NCI-H510A treated with DMSO at 0.1 percent for 48 hours (cell line): ENCODE data around the gene ADGRB2.

Experiments used
- DNase-seq: peaks from one replicate; lab custom pipeline; 2025; lab: John Stamatoyannopoulos, UW

Gene ADGRB2

DNA sequence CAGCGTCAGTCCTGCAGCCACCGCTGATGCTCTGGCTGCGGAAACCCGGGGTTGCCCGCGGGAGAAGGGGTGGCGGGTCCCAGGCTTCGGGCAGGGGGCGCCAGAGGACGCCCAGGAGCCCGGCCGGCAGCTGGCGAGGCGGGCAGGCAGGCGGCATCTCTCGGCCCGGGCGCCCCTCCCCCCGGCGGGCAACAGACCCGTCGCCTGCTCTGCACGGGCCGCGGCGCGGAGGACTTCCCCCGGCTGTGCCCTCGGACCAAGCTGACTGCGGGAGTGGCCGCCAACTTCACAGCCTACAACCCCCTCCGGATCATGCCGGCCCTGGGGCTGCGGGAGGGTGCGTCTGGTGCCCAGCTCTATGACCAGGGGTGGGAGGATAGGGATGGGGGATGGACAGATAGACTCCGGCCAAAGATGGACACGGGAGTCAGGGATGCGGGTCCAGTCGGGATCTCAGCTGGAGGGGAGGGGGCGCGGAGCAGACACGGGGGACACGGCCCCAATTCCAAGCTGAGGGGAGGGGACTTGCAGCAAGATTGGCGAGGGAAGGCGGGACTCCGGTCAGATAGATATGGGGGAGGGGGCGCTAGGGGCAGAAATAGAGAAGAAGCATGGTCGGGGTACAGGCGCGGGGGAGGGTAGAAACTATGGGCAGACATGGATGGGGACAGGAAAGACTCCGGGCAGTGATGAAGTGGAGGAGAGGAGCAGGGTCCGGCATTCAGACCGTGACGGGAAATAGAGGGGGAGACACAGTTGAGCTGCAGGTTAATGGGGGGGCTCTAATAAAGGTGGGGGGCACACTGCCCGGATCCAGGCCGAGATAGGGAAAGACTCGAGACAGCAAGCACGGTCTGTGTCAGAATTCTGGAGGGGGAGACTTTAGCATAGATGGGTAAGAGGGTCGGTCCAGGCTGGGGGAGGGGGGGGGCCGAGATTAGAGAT, 1.1 kb downstream of the ADGRB2 start:
- DNase-seq = peak; percentile 50

GRCh38 chr1:31762323-31762722, 1.8 kb downstream of the ADGRB2 start:
- DNase-seq = no peak

DNA sequence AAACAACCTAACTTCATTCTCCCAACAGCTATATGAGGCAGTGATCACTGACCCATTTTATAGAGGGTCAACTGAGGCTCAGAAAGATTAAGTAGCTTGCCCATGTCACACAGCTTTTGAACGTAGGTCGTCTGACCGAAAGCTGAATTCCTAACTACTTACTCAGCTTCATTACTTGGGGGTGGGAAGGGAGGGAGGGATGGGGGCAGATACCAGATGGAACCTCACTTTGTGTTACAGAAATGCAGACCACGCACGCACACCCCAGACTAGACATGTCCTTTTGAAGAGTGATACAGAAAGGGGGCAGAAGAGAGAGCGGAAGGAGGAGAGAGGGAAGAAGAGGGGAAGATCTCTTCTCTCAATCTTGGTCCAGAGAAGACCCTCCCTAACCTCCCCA, 2.3 kb downstream of the ADGRB2 start:
- DNase-seq = no peak

DNA sequence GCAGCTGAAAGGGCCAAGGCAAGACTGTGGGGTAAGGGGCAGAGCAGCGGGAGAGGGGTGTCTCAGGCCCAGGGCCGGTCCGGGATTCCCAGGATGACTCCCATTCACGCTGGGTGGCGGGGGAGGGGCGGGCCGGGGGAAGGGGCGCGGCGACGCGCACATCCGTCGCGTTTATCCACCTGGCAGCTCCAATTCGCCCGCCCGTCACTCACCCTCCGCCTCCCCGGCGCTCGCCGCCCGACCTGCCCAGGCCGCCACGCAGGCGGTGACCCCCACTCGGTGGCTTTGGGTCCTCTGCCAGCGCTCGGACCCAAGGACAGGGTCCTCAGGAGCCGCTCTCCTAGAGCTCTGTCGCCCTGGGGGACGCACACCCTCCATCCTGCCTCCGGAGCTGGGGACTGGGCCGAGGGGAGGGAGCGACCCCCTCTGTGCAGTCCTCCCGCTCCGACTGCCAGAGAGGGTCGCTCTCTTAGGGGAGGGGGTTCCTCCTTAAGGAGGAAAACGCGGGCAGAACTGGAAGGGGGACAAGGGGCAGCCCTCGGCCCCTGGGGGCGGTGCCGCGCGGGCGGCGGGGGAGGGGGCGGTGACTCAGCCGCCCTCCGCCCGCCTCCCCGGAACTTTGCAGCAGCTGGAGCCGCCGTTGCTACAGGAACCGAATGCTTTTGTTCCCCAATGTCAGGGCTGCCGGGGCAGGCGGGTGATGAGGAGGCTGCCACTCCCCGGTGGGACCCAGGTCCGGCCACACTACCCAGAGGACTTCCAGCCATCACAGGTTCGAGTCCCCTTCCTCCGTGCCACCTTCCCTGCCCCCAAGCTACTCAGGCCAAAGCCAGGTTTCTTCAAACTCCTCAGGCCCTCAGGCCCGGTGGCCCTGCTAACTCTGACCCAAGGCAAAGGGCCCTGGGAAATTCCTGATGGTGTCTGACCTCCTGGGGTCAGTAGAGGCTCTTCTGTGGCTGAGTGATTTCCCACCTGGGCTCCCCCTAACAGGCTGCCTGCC, 3.4 kb downstream of the ADGRB2 start:
- DNase-seq = peak; percentile 59

GRCh38 chr1:31759298-31760023, 4.7 kb downstream of the ADGRB2 start:
- no peak for DNase-seq

- no peak for DNase-seq
Measured at GRCh38 chr1:31758823-31759222, 5.3 kb downstream of the ADGRB2 start.

DNA sequence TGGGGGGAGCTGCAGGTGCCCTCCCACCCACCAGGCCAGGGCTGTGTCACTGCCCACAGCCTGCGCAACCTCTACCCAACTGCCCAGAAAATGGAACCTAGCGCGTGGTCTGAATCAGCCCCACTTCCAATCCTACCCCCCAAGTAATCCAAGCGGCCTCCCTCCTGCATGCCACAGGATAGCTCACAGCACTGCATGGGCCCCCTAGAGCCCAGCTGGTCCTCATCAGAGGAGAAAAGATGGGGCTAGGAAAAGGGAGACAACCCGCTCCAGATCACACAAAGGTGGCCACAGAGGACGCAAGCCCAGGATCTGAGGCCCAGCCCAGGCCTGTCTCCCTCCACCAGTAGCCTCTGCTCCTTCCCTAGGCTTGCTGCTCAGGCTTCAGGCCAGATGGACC, 6.2 kb downstream of the ADGRB2 start:
- no peak for DNase-seq

DNA sequence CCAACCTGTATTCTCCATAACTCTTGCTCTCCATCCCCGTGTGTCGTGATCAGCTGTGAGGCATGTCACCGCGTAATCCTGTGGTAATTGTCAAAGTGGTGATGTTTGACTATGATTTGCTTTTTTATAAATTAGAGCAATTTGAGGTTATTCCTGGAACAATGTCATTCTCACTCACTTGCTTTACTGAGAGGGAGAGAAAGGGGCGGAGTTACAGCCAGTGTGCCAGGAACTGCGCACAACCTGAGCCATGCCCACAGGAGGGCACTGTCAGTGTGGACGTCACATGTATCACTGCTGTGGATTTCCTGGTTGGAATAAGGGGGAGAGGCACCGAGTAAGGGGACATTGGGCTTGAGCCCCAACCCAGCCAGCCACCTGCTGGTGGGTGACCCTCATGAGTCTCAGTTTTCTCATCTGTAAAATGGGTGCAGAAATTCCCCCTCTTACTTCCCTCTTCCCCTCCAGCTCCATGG, 6.9 kb downstream of the ADGRB2 start:
- no peak for DNase-seq

GRCh38 chr1:31756578-31756977, 7.6 kb downstream of the ADGRB2 start:
- DNase-seq = no peak

GRCh38 chr1:31755850-31756492, 8.2 kb downstream of the ADGRB2 start:
- peak; percentile 17 for DNase-seq

DNA sequence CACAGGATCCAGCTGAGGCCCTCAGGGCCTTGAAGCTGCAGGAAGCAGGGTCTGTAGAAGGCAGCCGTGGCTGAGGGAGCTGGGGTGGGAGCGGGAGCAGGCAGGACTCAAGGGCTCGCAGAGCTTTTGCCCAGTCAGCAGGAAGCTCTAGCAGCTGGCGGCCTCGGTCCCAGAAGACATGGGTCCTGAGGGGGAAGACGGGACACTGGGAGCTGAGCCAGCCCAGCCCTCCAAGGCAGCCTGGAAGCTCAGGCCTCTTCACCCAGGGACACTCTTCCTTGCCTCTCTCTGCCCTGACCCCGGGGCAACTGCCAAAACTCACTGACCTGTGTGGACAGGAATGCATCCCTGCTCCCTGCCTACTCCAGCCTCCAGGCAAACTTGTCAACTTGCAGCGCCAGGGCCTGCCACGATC, 8.9 kb downstream of the ADGRB2 start:
- DNase-seq = no peak

DNA sequence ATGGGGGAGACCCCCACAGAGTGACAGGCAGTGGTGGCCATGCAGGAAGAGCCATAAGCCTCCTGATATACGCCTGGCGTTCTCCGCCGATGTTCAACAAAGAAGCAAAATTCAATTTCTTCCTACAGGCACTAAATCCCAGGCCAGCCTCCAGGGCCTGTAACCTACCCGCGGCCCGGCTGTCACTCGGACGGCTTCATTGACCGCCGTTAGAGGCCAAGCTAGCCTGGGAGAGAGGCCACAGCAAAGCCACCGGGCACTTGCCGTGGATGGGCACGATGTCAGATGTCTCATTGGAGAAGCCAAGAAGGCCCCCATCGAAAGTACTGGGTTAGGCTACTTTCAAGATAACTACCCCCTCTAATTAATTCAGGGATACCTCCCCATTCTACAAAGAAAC, 9.7 kb downstream of the ADGRB2 start:
- no peak for DNase-seq

DNA sequence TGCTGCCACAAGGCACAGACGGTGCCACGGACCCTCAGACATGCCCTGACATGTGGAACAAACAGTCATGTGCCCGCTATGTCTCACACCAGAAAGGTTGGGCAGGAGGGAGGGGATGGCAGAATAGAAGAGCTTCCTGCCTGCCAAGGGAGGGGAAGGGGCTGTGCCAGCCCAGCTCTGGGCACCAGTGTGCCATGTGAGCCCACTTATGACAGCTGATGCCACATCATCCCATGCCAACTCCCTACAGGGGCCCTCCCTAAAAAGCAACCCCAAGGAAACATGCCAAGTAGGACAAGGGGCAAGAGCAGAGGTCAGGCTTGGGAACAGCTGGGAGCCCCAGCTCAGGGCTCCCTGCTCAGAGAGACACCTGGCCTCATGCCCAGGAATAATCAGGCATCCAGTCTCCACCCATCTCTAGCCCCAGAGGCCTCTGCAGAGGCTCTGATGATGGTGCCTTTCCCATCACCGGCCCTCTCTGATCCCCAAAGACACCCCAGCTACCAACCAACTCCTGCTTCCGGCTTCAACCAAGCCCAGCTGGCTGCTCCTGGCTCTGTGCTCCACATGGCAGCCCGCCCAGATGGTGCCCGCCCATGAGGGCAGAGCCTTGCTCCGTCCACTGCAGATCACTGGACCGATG, 10.3 kb downstream of the ADGRB2 start:
- peak; percentile 28 for DNase-seq

DNA sequence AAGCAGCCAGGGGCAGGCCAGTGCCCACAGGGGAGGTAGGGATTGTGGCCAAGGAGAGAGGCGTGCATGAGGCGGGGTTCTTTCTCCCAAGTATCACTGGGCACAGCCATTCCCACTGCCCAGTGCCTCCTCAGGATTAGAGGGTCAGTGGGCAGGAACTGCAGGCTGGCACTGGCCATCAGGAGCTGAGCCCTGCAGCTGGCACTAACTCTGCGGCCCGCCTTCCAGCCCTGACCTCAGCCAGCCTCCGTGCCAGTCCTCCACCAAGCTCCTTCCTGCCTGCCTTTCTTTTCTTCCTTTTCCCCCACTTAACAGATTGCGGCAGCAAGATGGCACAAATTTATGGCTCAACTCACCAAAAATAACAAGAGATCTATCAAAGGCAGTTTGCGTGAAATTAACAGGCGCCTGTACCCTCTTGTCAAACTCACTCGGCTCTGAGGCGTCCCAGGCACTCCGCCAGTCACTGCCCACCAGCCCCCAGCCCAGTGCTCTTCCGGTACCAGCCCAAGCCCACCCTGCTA, 11.1 kb downstream of the ADGRB2 start:
- DNase-seq = no peak

GRCh38 chr1:31752258-31752657, 11.9 kb downstream of the ADGRB2 start:
- no peak for DNase-seq

GRCh38 chr1:31751822-31752241, 12.3 kb downstream of the ADGRB2 start:
- no peak for DNase-seq

- no peak for DNase-seq
Measured at GRCh38 chr1:31750858-31751510, 13.2 kb downstream of the ADGRB2 start.

DNA sequence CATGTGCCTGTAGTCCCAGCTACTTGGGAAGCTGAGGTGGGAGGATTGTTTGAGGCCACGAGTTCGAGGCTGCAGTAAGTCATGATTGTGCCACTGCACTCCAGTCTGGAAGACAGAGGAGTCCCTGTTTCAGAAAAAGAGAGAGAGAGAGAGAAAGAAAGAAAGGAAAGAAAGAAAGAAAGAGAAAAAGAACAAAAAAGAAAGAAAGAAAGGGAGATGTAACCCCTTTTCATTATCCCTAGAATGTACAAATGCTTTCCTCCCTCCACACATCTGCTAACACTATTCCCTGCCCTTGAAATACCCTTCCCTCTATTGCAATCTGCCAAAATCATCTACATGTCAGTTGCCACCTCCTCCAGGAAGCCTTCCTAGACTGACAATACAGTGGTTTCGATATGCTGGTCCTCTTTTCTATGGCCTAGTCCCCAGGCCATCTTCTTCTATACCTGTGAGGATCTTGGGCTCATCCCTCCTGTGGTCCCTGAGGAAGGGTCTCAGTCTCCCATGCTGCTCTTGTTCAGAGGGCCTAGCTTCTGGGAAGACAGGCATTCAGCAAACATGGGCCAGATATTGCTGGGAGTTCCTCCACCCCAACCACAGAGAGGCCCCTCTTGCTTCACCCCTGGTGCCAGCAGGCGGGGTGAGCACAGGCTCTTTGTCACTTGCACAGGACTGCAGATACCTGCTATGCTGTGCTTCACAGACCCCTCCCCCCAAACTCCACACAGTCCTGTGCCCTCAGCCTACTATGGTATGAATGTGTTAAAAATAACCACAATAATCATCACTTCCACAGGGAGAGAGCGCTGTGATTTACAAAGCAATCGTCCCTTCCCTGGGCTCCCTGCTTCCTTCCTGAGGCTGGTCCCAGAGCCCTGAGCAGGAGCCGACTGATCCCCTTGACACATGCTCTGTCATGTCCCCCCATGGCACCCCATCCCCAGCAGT, 14.1 kb downstream of the ADGRB2 start:
- DNase-seq = no peak

DNA sequence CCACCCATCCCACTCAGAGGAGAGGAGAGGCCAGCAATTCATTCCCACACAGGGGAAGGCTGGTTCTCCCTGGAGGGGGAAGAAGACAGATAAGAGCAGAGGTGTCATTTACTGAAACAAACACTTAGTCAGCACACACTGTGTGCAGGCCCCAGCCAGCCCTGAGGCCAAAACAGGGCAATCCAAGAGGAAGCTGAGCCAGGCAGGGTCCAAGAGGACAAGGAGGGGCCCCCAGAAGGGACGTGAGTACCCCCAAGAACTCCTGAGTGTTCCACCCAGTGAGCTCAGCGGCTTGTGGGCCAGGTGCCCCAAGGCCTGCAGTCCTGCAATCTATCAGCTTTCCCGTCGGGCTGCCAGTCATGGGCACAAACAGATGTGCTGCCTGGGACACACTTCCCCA, 15.8 kb downstream of the ADGRB2 start:
- no peak for DNase-seq
